Activated gamma-delta T cell (primary cell): ENCODE results near the gene PLG.
"Not testable (repeated sequence)": the region's sequence is repeated elsewhere in the genome, so short reads cannot be mapped to it uniquely, and the experiment has no call there.

Source experiments
- DNase-seq: peaks from one replicate; lab custom pipeline; 2025; lab: John Stamatoyannopoulos, UW
- total RNA-seq, 2 donors: gene quantifications; one replicate each; lab custom pipeline; 2026; lab: John Stamatoyannopoulos, UW

PLG gene
- 0 to 0.13 reads per million in 2 donors for total RNA-seq

DNA sequence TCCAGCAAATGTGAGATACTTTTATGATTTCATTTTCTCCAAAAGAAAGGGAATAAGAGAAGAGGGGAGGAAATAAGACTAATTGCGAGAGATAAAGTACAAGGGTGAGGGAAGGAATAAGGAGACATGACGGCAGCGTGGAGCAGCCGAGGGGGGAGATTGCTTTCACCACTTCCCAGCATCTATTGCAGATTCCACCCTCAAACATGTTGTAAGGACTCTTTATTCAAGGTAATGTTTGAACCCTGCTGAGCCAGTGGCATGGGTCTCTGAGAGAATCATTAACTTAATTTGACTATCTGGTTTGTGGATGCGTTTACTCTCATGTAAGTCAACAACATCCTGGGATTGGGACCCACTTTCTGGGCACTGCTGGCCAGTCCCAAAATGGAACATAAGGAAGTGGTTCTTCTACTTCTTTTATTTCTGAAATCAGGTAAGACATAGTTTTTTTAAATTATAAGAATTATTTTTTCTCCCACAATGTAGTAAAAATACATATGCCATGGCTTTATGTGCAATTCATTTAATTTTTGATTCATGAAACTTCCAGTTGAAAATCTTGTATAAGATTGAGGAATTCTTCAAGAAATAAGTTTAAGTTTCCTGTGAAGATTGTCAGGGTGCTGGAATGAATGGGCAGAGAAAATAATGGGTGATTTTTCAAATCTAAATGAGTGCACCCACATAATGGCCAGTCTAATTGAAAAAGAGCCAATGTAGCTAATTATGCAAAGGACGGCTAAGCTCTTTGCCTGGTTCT, at the start of gene PLG:
Gene PLG (plus strand): TSS at position 327 of the 763 bp plus-strand sequence. CDS start 61 bp downstream, at position 388.
- DNase-seq = not testable (repeated sequence)

DNA sequence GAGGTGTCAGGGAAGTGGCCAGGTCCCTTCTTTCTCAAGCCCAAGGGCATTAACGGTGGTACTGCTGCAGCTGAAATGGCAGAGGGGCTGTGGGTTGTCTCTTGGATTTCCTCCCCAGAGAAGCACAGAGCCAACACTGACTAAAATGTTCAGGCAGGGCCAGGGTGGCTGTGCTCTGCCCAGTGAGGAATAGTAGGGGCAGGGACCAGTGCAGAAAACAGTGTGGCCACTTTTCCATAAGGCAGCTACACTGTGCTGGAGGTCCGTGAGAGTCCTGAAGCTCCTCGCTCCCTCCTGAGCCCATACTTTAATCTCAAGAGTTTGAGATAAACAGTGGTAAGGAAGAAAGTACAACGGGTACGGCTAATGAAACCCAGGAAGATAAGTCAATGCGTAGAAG, 42.5 kb upstream of the PLG start:
- DNase-seq = no peak

DNA sequence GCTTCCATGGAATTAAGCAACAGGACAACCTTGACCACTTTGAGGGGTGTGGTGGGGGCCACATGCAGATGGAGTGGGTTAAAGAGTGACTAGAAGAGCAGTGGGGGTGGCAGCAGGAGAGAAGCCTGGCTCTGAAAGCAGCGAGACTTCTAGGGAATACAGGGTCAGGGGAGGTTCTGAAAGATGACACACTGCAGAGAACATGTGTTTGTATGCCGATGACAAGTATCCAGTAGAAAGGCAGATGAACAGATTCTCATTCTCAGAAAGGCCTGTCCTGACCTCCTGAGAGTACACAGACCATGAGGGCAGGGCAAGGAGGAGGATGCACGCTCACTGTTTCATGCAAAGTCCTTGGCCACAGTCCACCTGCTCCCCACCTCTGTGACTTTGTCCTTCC, 40.8 kb upstream of the PLG start:
- DNase-seq = no peak

DNA sequence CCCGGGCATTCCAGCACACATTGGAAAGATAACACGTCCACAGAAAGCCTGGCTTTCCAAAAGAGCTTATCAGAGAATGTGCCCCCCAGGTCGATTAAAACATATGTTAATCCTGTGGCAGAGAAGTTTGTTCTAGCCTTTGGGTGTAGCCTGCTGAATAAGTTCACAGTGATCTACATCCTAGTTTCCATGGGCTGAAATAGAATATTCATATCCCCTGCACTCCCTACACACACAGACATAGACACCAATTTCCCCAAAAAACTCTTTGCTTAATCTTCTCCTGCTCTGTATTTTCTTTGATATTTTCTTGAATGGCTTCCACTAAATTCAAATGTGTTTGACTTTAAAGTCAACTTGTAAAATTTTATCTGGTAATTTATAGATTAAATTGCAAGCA, 39.6 kb upstream of the PLG start:
- DNase-seq = no peak

DNA sequence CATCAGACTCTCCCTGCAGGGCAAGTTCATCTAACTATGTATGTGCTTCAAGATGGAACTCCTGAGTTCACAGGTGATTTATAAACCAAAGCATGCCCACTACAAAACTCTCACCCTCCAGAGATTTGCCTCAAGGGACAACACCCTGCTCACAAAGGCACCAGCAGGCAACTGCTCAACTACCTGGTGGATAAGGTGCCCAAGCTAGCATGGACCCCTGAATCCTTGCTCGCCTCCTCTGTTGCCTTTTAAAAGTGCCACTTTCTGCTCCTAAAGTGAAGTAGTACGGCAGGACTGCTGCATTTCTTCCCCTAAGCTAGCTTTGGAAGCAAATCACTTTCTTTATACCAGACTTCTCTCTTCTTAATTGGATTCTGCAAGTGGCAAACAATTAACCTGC, 39.2 kb upstream of the PLG start:
- DNase-seq = no peak

GRCh38 chr6:160664198-160664597, 37.8 kb upstream of the PLG start, which contains the start of gene LPA:
Gene LPA (minus strand): TSS chr6:160664275. CDS start chr6:160664214, 61 bp downstream.
- DNase-seq = not testable (repeated sequence)

DNA sequence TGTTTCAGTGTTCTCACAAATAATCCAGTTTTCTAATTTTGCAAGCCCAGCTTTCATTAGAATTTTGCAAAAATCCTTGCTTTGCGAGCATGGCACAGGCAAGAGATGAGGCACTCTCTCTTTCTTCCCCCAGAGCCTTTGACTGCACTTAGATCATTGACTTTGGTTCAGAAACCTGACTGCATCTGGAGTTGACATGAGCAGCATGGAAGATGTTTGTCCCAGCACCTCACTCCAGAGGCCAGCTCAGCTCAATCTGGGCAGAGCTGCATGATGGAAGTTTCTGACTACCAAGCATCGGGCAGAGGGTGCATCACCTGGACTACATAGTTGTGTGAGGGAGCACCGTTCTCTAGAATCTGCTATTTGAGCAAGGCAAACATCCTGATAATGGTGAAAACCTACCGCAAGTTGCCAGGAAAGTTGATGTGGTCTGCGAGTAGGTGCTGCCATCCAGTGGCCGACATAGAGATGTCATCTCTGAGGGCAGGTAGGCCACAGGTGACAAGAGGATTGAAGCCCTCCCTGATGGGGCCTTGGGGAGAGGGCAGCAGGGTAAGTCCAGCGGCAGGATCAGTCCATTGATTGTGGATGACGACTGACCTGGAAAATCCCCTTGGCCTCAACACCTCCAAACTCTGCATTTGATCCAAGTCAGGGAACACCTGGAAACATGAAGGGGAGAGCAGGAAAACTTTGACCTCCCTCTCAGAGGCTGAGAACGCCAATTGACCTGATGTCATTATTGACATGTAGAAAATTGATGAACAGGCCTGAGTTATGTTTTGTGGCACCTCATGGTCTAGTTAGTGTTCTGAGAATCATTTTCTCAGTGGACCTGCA, 34.2 kb upstream of the PLG start:
- no peak for DNase-seq

GRCh38 chr6:160668589-160668988, 33.5 kb upstream of the PLG start:
- no peak for DNase-seq

GRCh38 chr6:160676418-160676817, 25.6 kb upstream of the PLG start:
- DNase-seq = not testable (repeated sequence)

GRCh38 chr6:160678230-160678629, 23.8 kb upstream of the PLG start:
- DNase-seq = no peak

DNA sequence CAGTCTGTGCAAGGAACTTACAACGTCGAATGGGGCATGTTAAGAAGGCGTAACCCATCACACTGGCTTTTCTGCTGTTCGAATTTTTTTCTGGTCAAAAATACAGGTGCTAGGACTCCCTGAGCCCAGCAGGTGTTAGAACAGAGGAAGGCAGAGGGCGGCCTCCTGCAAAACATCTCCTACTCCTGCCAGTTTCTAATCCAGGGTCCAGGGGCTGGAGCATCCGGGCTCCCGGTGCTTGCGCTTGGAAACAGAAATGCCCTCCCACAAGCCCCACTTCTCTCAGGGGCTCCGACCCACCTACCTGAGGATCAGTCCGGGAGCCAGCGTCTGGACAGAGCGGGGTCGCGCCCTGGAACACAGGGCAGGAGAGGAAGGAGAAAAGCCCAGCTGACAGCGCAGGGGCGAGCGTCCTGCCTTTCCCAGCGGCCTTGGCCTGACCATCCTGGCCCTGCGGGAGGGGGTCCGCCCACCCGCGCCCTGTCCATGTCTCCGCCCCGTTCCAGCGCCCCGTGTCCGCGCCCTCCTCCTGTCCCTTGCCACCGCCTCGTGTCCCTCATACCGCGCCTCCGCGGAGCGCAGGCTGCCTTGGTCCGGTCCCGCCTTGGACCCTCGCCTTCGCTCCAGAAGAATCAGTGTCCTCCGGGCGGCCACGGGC, 23.2 kb upstream of the PLG start:
- DNase-seq = no peak

DNA sequence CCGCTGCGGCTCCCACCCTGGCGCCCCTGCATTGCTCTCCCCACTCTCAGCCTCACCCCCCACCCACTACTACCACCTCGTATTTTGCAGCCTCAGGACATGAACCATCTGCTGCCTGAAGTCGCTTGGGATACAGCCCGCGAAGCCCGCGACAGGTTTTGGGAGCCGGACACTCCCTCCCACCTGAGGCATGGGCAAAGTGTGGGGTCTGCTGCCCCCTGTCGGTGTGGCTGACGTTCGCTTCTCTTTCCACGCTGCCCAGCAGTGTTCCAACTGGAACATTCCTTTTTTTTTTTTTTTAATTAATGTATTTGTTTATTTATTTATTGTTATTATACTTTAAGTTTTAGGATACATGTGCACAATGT, 22.7 kb upstream of the PLG start:
- DNase-seq = no peak

- DNase-seq = not testable (repeated sequence)
Measured at GRCh38 chr6:160685101-160685761, 16.8 kb upstream of the PLG start.

GRCh38 chr6:160685762-160686450, 16.1 kb upstream of the PLG start:
- DNase-seq = no peak

- no peak for DNase-seq
Measured at GRCh38 chr6:160690458-160690857, 11.6 kb upstream of the PLG start.

GRCh38 chr6:160691617-160692016, 10.4 kb upstream of the PLG start:
- DNase-seq = no peak

GRCh38 chr6:160692369-160692959, 9.6 kb upstream of the PLG start:
- DNase-seq = no peak

GRCh38 chr6:160695025-160695424, 7.0 kb upstream of the PLG start:
- DNase-seq = not testable (repeated sequence)

DNA sequence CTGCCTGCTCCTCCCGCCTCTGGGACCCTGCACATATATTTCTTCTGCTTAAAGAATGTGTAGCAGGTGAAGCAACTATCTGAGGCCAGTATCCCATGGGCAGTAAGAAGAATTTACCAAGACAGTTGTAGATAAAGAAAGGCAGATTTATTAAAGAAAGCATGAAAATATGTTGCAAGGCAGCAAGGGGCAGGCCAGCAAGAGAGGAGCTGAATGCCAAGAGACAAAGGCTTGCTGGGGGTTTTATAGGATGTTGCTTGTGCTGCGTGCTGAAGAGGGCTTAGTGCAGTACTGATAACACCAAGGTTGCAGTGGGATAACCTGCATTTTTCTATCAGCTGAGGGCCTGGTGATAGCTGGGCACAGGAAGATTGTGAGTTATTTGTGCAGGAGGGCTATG, 6.4 kb upstream of the PLG start:
- DNase-seq = not testable (repeated sequence)

DNA sequence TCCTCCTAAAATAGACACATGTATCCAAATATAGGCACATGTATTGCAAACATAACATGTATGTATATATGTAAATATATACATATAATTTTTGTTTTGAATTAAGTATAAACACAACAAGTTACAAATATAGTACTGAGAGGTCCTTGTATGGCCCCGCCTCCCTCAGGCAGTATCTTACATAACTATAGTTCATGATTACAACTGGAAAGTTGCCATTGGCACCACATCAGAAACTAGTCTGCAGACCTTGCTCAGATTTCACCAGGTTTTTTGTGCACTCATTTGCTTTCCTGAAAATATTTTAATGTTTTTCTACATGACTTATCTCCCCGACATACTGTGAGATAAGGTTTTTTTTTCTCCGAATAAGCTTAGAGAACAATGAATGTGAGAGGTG, 5.2 kb upstream of the PLG start:
- DNase-seq = not testable (repeated sequence)

GRCh38 chr6:160697826-160698225, 4.2 kb upstream of the PLG start:
- DNase-seq = no peak
